Measurements from ENCODE around the gene DHRS12.

Gene DHRS12

GRCh38 chr13:51781246-51782022 is 22.5 kb downstream of the DHRS12 start:
- DNase-seq (ENCODE audit: low read depth in 2 of 2) = no peak

GRCh38 chr13:51780099-51780498 is 23.9 kb downstream of the DHRS12 start:
- no peak for DNase-seq (ENCODE audit: low read depth in 2 of 2)

- DNase-seq (ENCODE audit: low read depth in 2 of 2) = no peak
Observed at GRCh38 chr13:51778392-51778791, 25.6 kb downstream of the DHRS12 start.

- no peak for DNase-seq (ENCODE audit: low read depth in 2 of 2)
Observed at GRCh38 chr13:51777921-51778320, 26.0 kb downstream of the DHRS12 start.

DNA sequence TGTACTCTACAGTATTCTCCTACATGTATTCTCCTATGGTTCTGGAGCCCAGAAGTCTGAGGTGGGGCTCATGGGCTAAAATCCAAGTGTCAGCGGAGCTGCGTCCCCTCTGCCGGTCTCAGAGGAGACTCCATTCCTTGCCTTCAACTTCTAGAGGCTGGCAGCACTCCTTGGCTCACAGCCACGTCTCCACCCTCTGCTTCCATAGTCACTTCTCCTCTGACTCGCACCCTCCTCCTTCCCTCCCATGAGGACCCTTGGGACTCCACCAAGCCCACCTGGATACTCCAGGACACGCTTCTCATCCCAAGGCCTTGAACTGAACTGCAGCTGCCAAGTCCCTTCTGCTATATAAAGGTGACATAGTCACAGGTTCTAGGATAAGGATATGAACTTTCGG is 27.8 kb downstream of the DHRS12 start:
- no peak for DNase-seq (ENCODE audit: low read depth in 2 of 2)

DNA sequence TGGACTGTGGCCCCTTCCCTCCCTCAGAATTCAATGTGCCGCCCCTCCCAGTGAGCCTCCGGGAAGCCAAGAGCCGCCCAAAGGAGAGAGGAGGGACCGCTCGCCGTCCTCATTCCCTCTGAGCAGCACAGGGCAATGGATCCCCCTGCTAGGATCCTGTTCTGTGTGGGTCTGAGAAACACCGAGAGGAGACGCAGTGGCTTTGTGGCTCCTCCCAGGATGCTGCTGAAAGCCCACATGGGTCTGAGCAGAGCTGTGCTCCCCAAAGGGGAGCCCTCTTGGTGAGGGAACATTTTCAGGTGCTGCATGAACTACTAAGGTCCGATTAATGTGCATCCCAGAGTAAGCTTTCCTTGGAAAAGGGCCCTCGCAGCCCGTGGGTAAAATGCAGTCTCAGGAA is 30.4 kb downstream of the DHRS12 start:
- no peak for DNase-seq (ENCODE audit: low read depth in 2 of 2)

- no peak for DNase-seq (ENCODE audit: low read depth in 2 of 2)
Observed at GRCh38 chr13:51772781-51773180, 31.2 kb downstream of the DHRS12 start.

- no peak for DNase-seq (ENCODE audit: low read depth in 2 of 2)
Observed at GRCh38 chr13:51772105-51772455, 31.9 kb downstream of the DHRS12 start.

- no peak for DNase-seq (ENCODE audit: low read depth in 2 of 2)
Observed at GRCh38 chr13:51771418-51772104, 32.4 kb downstream of the DHRS12 start.

GRCh38 chr13:51770681-51771417 is 33.1 kb downstream of the DHRS12 start:
- no peak for DNase-seq (ENCODE audit: low read depth in 2 of 2)

DNA sequence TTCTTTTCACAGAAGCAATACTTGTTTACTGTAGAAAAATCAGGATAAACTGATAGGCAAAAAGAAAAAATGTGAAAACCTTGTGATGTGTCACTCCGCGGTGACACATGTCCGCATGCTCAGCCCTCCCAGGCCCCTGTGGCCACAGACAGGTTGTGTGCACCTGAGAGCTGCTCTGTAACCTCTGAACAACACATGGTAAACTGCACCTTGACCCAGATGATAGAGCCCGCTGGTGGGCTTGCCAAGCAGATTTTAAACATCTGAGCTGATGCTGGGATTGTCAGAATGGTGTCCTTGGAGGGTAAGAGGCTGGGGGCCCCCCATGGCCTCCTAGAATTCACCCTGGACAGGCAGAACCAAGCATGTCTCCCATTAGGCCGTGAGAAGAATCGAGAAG is 33.8 kb downstream of the DHRS12 start:
- no peak for DNase-seq (ENCODE audit: low read depth in 2 of 2)

GRCh38 chr13:51769455-51770127 is 34.4 kb downstream of the DHRS12 start:
- no peak for DNase-seq (ENCODE audit: low read depth in 2 of 2)

DNA sequence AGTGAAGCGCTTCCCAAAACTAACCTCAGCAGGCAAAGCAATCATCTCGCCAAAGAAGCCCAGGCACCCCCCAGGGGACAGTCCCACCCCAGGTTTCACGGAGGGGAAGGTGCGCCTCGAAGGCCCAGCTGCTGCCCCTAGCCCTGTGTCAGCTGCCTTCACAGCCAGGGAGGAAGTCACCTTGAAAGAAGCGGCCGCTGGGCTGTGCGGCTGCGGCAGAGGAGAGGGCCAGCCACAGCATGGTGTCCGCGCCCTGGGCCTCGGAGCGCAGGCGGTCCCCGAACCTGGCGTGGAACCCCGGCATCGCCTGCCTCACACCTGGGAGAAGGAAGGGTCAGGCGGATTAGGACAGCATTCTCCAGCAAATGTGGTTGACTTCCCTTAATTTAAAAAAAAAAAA is 35.0 kb downstream of the DHRS12 start:
- DNase-seq (ENCODE audit: low read depth in 2 of 2) = no peak

DNA sequence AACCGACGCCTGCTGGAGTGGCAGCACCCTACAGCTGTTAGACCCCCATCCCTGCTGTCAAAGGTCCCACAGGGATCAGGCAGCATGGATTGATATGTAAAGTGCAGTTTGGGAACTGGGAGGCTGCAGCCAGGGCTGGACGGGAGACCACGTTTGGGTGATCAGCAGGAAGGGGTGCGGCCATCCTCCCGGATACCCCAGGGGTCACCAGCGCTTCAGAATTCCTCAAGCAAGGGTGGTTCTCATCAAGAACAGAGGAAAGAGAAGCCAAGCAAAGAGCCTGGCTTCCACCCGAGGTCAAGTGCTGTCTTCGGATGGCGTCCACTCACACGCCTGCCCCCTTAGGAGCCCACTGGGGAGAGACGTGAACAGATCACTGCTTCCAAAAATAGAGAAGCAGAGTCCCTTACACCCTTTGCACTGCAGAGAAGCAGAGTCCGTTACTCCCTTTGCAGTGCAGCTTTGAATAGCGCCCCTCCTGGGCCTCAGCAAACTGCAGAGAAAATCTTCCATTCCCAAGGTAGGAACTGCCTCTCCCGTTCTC is 35.5 kb downstream of the DHRS12 start:
- DNase-seq (ENCODE audit: low read depth in 2 of 2) = no peak

DNA sequence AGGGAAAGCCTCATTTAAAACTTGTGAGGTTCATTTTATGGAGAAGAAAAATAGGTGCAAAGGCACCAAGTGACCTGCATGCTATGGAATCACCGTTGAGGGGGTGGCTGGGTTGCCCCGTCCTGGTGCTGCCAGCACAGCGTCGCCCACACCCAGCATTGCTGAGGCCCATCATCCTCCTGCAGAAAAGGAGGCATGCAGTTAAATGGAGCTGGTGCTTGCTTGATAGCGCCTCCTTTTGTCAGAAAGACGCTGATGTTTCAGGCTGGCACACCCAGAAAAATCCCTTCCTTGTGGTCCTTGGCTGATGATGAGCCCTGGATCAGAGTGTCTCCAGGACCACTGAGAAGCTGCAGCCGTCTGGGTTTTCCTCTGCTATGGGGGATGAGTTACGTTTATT is 36.9 kb downstream of the DHRS12 start:
- no peak for DNase-seq (ENCODE audit: low read depth in 2 of 2)

DNA sequence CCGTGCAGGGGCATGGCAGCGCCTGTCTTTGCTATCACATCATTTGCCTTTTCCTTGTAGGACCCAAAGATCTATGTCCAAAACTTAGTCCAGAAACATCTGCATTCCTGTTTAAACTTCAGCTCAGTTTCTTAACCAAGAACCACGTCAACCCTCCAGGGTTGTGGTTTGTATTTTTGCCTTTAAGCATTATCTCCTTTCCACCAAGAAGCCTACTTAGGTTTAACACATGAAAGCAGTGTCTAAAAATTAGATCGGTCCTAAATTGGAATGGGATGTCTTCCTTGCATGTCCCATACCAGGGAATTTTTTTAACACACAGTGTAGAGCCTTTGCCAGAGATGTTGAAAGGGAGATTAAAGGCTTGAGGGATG is 38.8 kb downstream of the DHRS12 start:
- no peak for DNase-seq (ENCODE audit: low read depth in 2 of 2)

- DNase-seq (ENCODE audit: low read depth in 2 of 2) = no peak
Observed at GRCh38 chr13:51764184-51765141, 39.5 kb downstream of the DHRS12 start.

GRCh38 chr13:51763486-51763885 is 40.5 kb downstream of the DHRS12 start:
- no peak for DNase-seq (ENCODE audit: low read depth in 2 of 2)

DNA sequence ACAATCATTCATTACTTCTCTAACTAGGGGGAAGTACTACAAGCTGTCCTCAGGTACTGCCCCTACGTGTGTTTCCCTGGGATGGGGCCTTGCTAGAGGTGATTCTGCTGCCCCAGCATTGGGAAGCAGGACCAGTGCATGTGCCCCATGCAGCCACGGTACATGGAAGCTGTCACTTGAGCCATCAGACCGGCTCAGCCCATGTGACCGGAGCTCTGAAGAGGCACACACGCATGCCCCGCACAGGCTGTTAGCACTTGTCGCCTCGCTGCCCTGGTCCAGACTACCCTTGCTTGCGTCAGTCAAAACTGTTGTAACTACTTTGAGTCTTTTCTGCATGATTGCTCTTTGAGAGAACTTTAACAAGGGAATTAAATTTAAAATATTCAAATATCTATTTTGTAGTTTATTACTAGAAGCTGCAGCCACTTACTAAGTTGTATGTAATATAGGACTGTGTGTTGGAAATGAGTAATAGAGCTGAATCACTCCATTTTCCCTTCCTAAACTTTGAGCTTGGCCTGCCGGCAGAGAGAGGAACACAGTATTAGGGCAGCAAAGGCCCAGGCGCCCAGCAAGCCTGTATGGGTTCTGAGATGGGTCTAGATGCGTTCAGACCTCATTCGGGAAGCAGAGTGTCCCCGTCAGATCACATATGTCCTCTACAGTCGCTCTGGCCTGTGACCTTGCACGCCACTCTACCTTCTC is 42.2 kb downstream of the DHRS12 start:
- DNase-seq (ENCODE audit: low read depth in 2 of 2) = no peak

- no peak for DNase-seq (ENCODE audit: low read depth in 2 of 2)
Observed at GRCh38 chr13:51760592-51760991, 43.4 kb downstream of the DHRS12 start.
